ENCODE data around the gene FANCE.

GRCh38 chr6:35475573-35475972, 23.4 kb downstream of the FANCE start:
- TF ChIP-seq POLR2A (conservative IDR thresholded peaks at IDR 0.05) (0 out of 2 replicates have a peak, but pooled peaks have one; percentile 30), KLF13 (tag; IDR thresholded peaks at IDR 0.05; ENCODE audit: borderline replicate concordance, low read depth) (no peak), SIX5 (IDR thresholded peaks at IDR 0.05; ENCODE audit: borderline replicate concordance in 1 of 2, insufficient read depth in 1 of 2, low read depth in 1 of 2, low read length in 2 of 2) (no peak), SIRT6 (IDR thresholded peaks at IDR 0.05; ENCODE audit: low read depth, low read length) (no peak), BMI1 (IDR thresholded peaks at IDR 0.05; ENCODE audit: low read length) (no peak), NCOA6 (IDR thresholded peaks at IDR 0.05) (no peak), ZNF253 (CRISPR knock-in tag; conservative IDR thresholded peaks at IDR 0.05) (no peak), NR0B1 (IDR thresholded peaks at IDR 0.05; ENCODE audit: partially characterized antibody) (no peak), REST (IDR thresholded peaks at IDR 0.05; ENCODE audit: borderline replicate concordance) (no peak), REST (CRISPR knock-in tag; IDR thresholded peaks at IDR 0.05; ENCODE audit: low read depth) (no peak), ZZZ3 (IDR thresholded peaks at IDR 0.05) (no peak), YBX1 (IDR thresholded peaks at IDR 0.05) (no peak)
